HG03097 (cell line): Measurements from ENCODE around the gene TREM2.

Experiments
- ATAC-seq: cut with Tn5 transposase; IDR thresholded peaks from one replicate; pipeline ENCODE4 v1.9.1; 2021; ENCODE audit not compliant: unreplicated experiment, low FRiP score

The TREM2 gene

DNA sequence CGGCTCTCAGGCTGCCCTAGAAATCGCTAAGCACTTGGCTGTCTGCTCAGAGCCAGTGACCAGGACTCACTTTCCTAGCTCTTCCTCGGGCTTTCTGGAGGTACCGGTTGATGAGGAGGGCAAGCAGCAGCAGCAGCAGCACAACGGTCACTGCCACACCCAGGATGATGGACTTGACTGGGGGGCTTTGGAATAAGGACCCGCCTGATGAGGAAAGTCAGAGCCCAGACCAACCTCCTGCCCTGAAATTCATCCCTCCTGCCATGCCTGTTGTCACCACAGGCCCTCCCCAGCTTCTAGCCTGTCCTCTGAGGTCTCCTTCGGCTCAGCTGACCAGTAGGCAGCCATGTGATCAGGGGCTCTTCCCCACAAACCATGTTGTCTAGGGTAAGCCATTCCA, 21.8 kb upstream of the TREM2 start:
- no peak for ATAC-seq

DNA sequence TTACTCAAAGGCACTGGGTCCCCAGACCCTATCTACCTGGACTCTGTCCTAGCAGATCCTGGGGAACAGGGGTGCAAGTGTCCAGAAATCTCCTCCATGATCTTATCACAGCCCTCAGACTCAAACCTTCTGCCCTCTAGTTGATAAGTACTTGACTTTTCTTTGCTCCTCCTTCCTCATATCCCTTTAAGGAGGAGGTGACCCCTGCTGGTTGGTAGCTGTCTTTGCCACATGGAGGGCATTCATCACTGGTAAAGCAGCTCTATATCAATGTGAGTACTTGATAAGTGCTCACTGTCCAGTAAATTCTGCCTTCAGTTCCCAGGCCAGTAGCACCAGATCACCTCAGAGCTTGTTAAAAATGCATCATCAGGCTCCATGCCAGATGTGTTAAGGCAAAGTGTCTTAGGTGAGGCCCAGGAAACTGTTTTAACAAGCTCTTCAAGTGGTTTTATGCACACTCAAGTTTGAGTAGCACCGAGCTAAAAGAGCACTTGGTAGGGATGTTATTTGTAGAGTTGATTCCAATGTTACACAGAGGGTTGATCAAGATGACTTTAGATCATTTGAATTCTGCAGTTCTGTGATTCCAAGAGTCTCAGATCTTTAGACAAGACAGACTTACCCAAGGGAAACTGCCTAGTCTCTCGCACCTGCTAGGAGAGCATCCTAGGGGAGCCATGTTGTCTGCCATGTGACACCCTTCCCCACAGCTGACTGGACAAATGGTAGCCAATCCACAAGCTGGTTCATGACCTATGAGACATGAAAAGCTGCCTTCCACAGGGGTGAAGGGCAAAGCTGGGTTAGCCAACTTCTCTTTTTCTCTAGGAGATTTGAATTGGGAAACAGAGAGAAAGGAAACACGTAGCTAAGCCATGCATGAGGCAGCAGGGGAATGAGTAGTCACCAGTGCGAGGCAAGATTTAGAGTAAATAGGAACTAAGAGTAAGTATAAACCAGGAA, 19.4 kb upstream of the TREM2 start:
- no peak for ATAC-seq

DNA sequence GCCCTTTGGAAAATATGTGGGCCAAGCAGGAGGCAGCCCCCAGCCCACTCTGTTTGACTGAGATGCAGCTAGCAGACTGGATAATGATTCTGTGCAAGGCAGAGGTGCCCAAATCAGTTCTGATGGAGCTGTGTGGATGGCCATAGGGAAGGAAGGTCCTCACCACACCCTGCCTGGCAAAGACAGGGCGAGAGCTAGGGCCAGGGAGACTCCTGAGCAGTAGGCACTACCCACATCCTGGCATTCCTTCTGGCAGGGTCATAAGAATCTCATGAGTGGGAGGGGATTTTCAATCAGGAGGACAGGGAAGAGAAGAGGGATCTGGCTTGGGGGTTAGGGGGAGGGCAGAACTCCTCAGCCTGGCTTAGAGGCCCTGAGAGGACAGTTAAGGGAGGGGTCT, 18.6 kb upstream of the TREM2 start:
- ATAC-seq, result no peak

DNA sequence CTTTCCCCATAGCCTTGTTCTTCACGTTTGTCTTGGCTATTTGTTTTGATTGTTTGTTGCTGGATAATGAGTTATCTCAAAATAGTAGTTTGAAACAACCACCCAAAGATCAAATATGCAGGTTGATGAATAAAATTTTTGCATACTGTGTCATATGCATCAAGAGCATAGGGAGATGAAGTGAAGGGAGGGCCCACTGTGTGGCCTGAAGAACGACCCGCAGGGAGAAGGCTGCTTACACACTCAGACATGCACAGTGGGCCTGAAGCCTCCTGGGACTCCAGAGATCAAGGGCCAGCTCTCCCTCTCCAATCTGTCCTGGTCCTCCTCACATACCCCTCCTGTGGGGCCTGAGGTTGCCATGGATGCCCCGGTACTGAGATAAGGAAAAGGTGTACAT, 16.2 kb upstream of the TREM2 start:
- no peak for ATAC-seq

DNA sequence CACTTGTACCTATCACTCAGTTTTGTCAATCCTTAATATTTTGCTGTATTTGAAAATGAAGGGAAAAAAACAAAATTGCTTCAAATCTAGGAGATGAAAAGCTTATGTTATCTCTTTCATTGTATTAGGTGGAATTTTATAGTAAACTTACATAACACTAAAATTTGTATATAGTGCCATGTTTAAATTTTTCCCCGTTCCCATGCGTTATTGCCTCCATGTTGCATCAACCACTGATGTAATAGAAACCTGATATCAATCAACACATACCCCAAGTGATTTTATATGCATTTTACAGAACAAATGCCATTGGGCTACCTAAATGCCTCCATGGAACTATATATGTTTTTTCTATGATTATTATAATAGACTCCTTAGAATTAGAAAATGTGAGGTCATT, 14.8 kb upstream of the TREM2 start:
- no peak for ATAC-seq

DNA sequence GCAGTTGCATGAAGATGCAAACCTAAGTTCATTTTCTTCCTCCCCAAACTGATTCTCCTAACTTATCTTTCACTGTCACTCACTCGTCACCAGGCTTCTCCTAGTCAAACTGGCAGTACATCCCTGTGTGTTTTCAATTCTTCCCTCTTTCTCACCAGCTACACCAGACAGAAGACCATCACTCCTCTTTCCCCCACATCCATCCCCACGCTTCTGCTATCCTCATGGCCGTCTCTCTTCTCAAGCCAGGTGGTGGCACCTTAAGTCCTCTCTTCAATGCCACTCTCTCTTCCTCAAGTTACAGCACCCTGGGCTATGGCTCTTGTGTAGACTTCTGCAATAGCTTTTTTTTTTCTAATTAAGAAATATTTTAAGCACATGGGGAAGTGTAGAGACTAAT, 14.4 kb upstream of the TREM2 start:
- no peak for ATAC-seq

DNA sequence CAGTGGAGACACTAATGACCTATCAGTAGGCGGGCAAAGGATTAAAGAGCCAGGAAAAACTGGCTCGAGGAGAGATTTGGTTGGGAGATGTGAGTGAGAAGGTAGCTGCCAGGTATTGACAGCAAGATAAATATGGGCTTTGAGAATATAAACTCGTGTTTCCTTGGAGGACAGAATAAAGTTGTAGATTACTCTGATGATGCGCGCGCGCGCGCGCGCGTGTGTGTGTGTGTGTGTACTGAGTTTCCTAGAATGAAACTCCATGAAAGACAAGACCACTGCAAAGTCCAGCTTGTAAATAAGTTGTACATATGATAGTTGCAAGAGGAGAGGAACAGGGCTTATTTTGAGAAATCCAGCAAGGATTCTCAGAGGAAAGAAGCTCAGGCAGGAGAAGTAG, 13.3 kb upstream of the TREM2 start:
- ATAC-seq, result no peak

DNA sequence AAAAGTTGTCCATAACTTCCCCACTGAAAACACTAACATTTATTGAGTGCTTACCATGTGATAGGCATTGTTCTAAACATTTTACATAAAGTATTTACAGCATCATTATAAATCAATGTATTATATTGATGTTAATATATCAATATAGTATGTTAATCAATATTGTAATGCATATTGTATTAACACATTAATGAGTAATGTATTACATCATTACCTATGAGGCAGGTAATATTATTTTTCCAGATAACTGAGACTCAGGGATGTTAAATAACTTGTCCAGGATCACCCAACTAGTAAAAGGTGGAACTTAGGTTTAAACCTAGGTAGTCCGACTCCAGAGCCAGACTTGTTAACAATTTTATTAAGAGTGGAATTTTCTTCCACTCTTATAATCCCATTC, 12.2 kb upstream of the TREM2 start:
- no peak for ATAC-seq

DNA sequence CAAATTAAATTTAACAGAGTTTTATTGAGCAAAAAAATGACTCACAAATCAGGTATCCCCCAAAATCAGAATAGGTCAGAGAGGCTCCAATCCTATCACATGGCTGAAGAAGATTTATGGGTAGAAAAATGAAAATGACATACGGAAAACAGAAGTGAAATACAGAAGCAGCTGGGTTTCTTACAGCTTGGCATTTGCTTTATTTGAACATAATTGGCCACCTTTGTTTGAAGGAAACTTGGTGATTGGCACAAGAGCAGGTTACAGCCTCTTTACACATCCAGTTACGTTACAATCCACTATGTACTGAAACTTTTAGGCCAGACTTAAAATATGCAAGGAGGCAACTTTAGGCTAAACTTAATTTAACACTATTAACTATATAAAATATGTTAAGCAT, 11.7 kb upstream of the TREM2 start:
- ATAC-seq, result no peak

DNA sequence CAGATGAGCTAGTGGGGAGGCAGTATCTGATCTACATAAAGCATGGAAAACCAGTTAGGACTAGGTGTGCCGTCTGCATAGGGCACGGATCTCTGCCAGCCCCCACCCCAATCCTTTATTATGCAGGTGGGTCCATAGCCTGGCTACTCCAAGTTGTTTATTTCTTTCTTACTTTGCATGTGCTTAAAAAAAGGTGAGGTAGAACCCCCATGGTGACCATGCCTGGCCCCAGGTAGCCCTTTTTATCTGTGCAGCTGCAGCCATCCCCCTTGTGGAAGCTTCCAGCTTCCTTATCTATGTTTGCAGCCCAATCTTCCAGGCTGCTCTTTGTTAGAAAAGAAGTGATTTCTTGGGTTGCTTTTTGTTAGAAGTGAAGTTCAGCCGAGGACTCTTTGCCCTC, 9.0 kb upstream of the TREM2 start:
- no peak for ATAC-seq

DNA sequence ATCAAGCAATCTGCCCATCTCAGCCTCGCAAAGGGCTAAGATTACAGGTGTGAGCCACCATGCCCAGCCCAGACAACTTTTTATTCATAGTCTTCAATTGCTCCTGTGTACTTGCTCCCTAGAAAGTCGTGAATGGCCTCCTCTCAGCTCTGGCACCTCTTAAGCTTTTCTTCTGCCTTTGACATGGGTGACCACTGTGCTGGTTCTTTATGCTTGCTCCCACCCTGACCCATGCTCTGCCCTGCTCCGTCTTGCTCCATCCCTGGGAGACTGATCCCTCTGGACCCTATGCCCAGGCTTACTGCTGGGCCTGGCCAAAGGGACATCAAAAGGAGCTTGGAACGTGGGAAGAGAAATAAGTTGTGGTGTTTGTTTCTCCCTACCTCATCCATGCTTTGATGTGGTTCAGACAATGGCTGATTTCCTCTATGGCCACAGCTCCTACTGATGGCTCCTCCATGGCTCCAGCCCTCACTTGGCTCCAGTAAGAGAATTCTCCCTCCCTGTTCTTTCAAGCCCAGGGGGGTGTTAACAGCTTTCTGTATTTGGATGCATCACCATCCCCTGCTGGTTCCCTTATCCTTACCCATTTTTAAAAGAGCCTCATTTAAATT, 7.7 kb upstream of the TREM2 start:
- ATAC-seq, result no peak

DNA sequence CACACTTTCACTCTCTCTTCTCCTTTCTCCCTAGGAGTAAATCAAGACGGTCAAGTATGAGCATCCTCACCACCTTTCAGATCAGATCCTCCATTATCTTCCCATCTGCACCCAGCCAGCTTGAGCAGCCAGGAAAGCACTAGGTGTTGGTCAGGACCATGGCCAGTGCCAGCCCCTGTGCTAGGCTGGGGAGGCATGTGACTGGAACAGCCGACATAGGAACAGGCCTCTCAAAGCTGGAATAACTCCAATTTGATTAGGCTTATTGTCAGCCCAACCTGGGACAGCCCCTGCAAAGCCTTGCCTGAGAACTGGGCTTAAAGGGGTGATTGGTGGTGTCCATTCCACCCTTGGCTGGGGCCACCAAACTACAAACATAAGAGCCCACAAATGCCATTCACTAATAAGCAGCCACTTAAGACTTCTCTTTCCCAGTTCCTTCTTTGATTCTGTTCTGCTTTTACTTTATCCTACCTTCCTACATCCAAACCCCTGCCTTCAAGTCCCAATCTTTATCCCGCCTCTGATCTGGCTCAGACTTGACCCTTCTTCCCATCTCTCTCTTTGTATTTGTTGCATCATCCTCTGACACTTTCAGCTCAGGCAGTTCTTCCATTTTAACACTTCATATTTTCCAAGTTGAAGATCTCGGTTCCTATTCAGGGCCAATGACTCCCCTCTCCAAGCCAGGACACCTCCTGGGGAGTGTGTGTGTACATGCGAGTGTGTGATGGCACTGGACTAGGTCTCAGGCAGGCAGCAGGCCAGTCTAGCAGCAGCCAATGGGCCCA, 4.5 kb upstream of the TREM2 start:
- no peak for ATAC-seq

DNA sequence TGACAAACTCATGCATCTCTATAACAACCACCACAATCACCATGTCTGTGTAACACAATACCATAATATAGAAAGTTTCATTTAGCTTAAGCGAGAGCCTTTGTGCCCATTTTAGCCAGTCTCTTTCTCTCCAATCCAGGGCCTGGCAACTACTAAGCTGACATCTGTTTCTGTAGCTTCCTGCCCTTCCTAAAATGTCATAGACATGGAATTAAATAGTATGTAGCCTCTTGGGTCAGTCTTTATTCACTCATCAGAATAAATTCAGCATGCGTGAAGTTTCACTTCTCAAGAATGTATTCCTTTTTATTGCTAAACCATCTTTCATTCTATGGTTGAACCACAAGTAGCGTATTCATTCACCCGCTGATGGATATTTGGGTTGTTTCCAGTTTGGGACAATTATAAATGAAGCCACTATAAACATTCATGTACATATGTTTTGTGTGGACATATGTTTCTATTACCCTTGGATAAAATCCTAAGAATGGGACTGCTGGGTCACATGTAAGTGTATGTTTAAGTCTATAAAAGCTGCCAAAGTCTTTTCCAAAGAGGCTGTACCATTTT, 1.7 kb upstream of the TREM2 start:
- no peak for ATAC-seq

DNA sequence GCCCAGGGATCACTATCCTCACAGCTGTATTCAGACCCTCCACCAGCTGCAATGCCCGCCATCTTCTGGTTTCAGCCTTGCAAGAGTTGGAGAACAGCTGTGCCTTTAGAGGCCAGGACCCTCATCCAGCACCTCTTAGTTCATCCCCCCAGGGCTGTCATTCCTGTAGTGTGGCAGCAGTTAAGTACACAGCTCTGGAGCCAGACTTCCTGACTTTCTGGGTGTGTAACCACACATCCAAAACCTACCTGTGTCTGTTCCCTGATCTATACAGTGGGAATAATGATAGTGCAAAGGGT, 452 bp upstream of the TREM2 start:
- ATAC-seq, result no peak

DNA sequence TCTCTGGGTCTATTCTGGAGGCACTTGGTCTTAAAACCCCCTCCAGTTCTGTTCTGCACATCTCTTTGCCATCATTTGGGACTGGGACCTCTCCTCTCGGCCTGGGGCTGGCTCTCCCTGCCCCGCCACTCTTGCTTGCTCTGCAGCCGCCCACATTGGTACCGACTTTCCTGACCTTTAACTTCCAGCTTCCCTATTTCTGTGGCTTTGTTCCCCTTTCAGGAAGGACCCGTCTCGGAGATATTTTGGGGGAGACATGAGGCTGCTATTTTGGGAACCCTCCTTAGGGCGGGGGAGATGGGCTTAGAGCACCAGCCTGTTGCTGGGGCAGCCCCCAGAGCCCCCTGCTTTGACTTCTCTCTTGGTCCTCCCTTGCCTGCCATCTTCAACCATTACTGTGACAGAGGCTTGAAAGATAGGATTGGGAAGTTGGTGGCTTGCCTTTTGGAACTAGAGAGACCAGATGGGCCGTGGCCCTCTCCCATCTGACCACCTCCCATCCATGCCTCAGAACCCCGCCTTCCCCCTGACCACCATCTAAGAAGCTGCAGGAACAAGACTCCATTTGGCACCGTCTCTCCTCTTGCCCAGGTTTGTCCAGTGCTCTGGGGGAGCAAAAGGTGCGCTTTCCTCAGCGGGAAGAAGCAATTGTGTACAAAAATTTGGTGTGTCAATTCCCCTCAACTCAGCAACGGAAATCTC, 914 bp downstream of the TREM2 start:
- ATAC-seq, result no peak

DNA sequence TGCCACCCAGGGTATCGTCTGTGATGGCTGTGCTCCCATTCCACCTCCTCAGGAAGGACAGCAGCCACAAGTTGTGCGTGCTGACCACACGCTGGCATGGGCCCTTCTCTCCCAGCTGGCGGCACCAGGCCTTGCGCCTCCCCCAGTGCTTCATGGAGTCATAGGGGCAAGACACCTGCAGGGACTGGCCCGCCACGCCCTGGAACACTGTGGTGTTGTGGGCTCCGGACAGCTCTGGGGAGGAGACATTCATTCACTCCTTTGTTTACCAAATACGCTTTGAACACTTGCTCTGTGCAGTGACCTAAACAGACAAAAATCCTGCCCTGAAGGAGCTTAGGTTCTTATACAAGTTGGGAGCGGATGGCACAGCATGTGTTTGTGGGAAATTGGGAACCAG, 1.5 kb downstream of the TREM2 start:
- no peak for ATAC-seq

DNA sequence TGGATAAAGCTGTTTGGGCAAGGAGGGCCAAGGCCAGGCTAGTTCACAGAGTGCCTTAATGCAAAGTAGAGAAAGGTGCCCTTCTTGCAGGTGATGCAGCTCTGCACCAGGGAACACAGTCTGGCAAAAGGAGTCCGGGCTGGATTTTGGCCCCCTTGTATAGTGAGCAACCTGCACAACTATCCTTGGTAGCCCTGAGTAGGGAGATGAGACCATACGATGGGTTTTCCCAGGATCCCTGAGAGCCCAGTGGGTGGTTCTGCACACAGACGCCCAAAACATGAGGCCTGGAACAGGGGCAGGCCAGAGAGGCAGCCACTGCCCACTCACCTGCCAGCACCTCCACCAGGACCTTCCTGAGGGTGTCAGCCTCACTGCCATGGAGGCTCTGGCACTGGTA, 2.0 kb downstream of the TREM2 start:
- no peak for ATAC-seq

DNA sequence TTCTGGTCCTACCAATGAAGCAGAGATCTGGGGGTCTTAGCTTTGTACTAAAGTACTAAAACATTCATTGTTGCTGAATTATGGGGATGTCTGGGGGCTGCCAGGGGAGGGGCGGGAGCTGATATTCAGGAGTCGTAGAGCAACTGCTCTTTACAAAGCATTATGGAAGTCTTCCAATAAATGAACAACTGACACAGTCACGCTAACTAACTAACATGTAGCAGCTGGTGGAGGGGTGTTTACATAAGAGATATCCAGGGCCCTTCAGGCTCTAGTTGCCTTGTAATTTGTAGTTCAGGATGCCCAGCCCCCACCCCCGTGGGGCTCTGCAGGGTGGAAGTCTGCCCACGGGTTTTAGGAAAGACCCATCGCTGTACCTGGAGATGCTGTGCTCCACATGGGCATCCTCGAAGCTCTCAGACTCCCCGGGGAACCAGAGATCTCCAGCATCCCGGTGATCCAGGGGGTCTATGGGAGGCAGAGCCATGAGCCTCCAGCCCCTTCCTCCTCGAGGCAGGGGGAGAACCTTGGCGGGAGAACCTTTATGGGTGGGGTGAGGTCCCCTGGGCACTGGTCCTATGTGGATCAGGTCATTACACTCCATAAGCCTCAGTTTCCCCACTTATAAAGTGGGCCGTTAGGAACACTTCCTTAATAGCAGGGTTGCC, 3.4 kb downstream of the TREM2 start:
- ATAC-seq, result no peak

DNA sequence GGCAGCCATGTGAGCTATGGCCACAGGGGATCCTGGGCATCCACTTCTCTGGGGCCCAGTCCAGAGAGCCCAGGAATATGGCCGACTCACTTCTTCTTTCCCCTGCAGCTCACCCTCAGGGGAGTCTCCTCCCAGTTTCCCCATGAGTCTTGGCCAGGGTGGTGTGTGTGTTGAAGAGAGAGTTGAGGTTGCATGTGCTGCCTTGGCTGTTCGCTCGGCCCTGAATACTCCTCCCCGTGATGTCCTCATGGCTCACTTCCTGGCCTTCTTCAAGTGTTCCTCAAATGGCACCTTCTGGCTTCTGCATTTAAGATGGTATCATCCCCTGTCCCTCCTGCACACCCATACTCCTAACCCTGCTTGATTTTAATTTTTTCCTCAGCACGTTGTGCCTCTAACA, 5.6 kb downstream of the TREM2 start:
- no peak for ATAC-seq

DNA sequence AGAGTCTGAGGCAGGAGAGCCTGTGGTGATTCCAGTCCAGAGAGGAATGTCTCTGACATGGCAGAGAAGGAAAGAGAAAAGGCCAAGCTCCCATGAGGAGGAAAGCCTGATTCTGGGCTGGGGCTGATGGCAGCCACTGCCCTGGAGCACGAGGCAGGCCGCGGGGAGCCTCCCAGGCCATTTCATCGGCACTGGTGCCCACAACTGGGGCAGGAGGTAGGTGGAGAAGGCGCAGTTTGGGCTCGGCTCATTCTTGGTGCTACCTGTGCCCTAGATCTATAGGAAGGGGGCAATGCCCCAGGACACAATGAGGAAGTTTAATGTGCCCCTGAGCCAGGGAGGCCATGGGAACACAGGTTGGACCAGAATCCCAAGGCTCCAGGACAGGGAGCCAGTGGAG, 6.1 kb downstream of the TREM2 start:
- no peak for ATAC-seq
